Stimulated activated CD8-positive, alpha-beta memory T cell treated with anti-CD3 and anti-CD28 coated beads, Interleukin-7, amount 100 ng/mL, for 24 hours (primary cell): ENCODE results near the gene PLEKHM1.

ENCODE experiments used
- DNase-seq: peaks from one replicate; pipeline ENCODE4 v3.0.0-alpha.2; 2020; ENCODE audit warnings: low read depth

The PLEKHM1 gene

DNA sequence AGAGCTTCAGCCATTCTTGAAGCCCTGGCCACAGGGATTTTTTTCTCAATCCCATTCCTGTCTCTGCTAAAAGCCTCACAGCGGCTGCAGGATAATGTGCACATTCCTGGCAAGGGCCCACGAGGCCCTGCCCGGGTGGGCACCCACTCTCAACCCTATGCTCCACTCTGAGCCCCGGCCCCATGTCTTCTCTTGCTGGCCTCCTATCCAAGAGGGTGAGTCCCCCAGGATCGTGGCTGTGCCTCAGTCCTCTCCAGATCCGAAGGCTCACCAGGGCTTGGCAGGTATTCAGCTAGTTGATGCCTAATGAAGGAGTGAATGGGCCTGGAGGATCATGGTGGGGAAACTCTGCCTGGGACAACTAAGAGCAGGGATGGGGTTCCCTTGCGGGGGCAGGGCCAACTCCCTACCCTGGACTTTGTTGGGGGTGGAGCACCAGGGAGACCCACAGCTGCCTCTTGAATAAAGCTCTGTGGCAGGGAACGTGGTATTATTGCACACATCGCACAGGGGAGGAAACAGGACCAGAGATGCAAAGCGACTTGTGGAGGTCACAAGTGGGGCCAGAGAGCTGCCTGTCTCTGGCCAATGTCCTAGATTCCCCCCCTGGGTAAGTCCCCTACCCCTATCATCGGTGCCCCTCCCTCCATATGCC, 63.2 kb downstream of the PLEKHM1 start:
- DNase-seq = no peak

GRCh38 chr17:45426561-45426960, 64.0 kb downstream of the PLEKHM1 start:
- no peak for DNase-seq

- no peak for DNase-seq
Observed at GRCh38 chr17:45425984-45426413, 64.5 kb downstream of the PLEKHM1 start.

DNA sequence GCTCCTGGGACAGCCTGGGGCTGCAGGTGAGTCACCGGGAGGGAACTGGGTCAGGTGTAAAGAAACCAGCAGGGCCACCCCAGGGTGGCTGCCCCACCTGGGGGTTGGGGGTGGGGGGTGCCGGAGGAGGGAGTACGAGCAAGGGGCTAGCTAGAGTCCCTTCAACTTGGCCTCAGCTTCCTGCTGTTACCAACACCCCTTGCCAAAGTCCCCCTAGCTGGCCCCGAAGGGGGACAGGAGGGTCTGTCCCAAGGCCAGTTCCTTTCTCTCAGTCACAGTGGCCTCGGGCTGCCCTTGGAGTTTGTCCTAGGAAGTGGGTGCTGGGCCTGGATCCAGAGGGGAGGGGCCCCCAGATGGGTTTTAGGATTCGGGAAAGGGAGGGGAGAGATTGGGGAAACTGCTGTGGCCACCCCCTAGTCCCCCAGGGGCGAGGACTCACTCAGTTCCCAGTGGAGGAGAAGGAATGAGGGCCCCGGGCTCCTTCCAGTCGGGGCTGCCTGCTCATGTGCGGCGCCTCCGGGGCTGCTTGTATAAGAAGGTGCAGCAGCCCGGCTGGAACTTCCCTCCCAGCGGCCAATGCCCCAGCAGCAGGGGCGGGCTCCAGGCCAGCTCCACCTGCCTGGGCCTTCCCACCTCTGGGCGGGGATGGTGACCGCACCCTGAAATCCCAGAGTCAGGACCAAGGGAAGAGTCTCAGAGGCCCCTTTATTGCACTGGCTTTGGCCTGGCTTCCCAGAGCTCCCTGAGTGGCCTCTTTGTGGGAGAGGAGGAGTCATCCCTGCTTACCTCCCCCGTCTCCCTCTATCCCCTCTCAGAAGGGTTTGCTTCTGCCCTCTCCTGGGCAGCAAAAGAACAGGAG, 65.2 kb downstream of the PLEKHM1 start:
- DNase-seq = no peak

- no peak for DNase-seq
Observed at GRCh38 chr17:45424769-45425124, 65.8 kb downstream of the PLEKHM1 start.

GRCh38 chr17:45423975-45424335, 66.6 kb downstream of the PLEKHM1 start:
- no peak for DNase-seq

GRCh38 chr17:45423304-45423974, 67.1 kb downstream of the PLEKHM1 start:
- no peak for DNase-seq

- no peak for DNase-seq
Observed at GRCh38 chr17:45414990-45415881, 75.3 kb downstream of the PLEKHM1 start.

- no peak for DNase-seq
Observed at GRCh38 chr17:45413498-45413923, 77.0 kb downstream of the PLEKHM1 start.

DNA sequence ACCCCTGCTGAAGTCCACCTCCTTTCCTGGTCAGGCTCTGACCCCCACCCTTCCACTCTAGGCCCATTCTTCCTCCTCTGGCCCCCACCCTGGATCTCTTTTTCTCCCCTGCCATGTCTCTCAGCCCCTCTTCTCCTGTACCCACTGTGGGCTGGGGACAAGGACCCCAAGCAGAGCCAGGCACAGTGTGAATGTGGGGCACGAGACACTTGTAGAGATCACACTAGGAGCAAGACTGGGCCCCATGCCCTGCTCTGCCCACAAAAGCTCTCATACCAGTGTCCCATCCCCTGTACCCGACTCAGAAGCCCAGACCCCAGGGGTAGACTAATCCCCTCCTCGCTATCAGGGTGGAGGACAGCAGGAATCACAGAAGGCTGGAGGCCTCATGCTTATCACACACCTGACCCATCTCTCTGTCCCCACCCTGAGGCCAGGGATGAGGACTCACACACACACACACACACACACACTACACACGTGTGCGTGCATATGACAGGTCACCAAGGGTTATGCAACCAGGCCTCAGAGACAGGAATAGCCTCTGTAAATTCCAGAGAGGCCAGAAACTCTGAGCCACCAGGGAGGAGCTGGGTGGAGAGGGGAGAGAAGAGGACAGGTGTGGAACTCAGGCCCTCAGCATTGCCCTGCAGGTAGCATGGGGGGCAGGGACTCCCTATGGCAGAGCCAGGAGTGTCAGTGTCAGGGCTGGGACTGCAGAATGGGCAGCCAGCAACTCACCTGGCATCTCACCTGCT, 79.0 kb downstream of the PLEKHM1 start:
- DNase-seq = no peak

- no peak for DNase-seq
Observed at GRCh38 chr17:45410144-45411091, 80.1 kb downstream of the PLEKHM1 start.

GRCh38 chr17:45409659-45410076, 80.9 kb downstream of the PLEKHM1 start:
- no peak for DNase-seq

- DNase-seq = no peak
Observed at GRCh38 chr17:45408611-45409421, 81.7 kb downstream of the PLEKHM1 start.

- no peak for DNase-seq
Observed at GRCh38 chr17:45406107-45406506, 84.4 kb downstream of the PLEKHM1 start.

GRCh38 chr17:45405250-45406086, 85.1 kb downstream of the PLEKHM1 start:
- no peak for DNase-seq

DNA sequence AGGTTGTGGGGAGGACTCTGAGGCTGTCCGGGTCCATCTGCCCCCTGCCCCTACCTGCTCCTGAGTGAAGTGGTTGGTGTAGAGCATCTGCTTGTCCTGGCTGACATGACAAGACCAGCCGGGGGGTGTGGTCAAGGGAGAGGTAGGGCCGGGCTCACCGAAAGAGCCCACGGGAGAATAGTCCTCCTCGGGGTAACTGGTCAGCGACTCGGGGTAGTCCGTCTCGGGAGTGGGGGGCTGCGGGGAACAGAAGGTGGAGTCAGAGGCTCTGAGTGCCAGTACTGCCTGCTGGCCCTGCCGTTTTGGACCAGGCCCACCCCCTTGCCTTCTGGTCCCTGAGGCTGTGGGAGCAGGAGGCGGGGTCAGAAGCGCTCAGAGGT, 85.7 kb downstream of the PLEKHM1 start:
- DNase-seq = no peak

- DNase-seq = no peak
Observed at GRCh38 chr17:45403906-45404490, 86.5 kb downstream of the PLEKHM1 start.

DNA sequence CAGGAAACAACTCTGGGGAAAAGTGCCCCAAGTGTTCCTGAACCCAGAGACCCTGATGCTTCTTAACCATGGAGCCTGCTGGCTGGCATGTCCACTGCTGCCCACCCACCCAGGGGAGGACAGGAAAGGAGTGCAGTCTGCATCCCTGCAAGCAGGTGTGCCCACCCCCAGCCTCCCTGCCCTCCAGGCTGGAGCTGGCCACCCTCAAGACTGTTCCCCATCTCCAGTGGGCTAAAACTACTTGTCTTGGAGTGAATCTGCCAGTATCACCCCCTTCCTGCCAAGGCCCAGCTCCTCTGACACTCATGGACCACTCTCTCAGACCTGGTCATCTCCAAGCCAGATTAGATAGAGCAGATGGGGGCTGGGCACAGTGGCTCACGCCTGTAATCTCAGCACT, 87.6 kb downstream of the PLEKHM1 start:
- DNase-seq = no peak
